GM21825 (cell line): ENCODE results near the gene CYTL1.
"Not testable (repeated sequence)": the region's sequence is repeated elsewhere in the genome, so short reads cannot be mapped to it uniquely, and the experiment has no call there.

Experiments used
- ATAC-seq: cut with Tn5 transposase; IDR thresholded peaks from one replicate; pipeline ENCODE4 v1.9.1; 2021; ENCODE audit warnings: mild to moderate bottlenecking, moderate library complexity; ENCODE audit not compliant: unreplicated experiment

CYTL1 gene

DNA sequence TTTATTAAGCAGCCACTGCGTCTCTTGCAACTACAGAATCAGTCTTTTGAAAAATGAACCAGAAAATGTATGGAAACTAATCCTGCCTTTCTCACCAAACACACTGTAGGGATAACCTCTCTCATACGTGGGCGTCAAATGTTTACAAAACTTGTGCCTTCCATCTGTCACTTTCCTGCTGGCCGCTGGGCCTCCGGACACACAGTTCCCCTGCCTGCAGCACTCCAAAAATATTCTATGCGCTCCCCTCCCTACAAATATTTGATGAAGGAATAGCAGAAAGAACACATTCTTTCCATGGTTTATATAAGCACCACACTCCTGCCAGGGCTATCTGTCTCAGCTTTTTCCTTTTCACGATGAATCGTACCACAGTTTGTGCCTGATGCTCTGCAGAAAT, 14.9 kb upstream of the CYTL1 start:
- ATAC-seq: no peak

DNA sequence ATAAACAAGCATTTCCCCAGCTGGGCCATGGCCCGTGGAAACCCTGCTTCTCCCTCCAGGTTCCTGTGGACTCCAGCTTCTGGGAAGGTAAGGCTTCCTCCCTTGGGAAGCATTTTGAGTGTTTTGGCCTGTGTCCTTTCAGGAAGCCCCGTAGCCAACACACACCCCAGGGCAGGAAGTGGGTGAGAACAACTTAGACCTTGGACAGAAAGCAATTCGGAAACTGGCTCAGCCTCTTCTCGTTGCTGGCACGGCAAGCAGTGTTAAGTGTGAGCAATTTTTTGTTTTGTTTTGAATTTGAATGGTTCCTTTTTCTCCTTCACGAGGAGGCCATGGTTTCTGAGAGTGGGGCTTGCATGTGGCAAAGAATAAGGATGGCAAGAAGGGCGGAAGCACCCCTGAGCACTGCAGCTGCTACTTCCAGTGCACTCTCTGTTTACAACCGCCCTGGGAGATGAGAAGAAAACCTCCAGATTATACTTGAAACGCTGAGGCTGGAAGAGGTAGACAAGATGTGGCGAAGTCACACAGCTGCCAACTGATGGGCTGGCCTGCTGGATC, 14.1 kb upstream of the CYTL1 start:
- ATAC-seq: no peak

- ATAC-seq: no peak
Measured at GRCh38 chr4:5032813-5033212, 13.6 kb upstream of the CYTL1 start.

DNA sequence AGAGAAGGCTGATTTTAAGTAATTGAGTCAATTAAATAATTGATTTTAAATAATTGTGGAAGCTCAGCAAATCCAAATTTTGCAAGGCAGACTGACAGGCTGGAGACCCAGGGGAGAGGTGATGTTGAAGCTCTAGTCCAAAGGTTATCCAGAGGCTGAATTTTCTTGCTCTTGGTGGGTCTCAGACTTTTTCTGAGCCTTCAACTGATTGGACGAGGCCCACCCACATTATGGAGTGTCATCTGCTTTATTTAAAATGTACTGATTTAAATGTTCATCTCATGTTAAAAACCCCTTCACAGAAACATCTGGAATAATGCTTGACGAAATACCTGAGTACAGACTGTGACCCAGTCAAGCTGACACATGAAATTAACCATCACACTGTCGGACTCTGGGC, 11.7 kb upstream of the CYTL1 start:
- ATAC-seq: no peak

GRCh38 chr4:5030221-5030620, 11.0 kb upstream of the CYTL1 start:
- no peak for ATAC-seq

DNA sequence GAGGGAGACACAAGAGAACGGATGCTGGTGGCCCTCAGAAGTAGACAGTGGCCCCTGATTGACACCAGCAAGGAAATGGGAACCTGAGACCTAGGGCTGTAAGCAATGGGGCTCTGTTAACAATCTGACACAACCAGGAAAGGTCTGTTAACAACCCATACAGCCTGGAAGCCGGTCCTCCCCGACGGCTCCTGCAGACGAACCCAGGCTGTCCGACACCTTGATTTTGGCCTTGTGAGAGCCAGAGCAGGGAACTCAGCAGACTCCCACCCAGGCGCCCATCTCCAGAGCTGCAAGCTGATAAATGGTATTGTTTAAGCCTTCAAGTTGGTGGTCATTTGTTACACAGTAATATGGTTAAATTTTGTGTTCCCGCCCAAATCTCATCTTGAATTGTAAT, 10.2 kb upstream of the CYTL1 start:
- ATAC-seq: no peak

- ATAC-seq: no peak
Measured at GRCh38 chr4:5028480-5028879, 9.2 kb upstream of the CYTL1 start.

DNA sequence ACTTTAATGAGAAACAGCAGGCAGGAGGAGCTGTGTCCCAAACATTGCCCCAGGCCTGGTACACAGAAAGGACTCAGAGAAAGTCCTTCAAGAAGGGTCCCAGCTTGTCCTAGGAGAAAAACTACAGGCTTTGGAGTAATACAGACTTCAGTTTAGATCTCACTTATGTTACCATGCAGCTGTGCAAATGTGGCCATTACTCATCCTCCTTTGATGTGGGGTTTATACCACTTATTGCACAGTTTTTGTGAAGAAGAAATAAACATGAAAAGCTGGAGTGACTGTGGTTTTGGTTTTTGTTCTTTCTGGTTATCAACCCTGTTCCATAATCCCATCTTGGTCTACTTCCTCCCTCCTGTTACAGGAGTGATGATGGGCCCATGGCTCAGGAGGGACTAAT, 8.1 kb upstream of the CYTL1 start:
- ATAC-seq: no peak

- ATAC-seq: no peak
Measured at GRCh38 chr4:5026371-5026770, 7.1 kb upstream of the CYTL1 start.

GRCh38 chr4:5024673-5025072, 5.4 kb upstream of the CYTL1 start:
- ATAC-seq: no peak

DNA sequence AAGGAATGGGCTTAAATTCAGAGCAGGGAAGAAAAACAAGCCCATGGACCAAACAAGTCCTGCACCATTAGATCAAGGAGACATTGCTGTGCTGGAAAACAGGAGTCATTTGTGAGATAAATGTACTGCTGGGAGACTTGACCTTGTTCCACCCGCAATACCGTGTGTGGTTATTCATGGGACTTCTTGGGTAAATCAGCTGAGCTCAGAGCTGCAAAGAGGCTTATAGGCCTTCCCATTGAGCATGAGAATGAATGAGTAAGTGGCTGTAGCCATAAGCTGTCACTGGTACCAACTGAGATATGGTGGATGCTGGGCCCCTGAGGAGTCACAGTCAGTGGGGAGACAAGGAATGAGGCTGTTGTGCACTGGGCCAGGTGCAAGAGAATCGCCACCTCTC, 2.3 kb upstream of the CYTL1 start:
- ATAC-seq: no peak

DNA sequence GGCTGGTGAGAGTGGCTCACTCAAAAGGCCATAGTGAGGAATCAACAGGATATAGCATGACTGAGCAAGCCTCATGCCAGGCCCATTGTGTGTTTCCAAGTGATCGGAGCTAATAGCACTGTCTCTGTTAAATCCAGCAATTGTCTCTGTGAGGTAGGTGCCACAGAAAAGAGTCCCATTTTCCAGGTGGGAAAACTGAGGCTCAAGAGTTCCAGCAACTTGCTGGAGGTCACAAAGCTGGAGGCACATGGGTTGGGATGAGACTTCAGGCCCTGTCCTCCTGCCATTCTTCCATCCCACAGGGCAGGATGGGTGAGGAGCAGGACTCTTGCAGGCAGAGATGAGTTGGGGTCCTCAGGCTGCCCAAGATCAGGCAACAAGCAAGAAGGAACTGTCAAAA, 1.1 kb upstream of the CYTL1 start:
- no peak for ATAC-seq

DNA sequence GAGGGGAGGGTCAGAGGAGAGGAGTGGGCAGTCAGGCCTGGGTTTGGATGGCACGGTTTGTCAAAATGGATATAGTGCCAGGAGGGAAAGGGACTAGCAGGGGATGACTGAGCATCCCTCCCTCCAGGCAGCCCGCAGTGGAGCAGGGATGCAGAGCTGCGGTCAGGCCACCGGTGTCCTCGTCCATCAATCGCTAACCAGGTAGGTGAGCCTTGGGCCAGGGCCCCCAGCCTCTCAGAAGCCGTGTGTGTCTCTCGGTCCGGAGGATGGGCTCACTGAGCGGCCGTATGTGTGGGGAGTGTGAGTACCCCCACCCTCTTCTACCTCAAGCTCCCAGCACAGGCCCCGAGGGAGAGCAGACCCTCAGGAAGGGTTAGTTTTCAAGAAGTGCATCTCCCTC, 538 bp upstream of the CYTL1 start:
- no peak for ATAC-seq

DNA sequence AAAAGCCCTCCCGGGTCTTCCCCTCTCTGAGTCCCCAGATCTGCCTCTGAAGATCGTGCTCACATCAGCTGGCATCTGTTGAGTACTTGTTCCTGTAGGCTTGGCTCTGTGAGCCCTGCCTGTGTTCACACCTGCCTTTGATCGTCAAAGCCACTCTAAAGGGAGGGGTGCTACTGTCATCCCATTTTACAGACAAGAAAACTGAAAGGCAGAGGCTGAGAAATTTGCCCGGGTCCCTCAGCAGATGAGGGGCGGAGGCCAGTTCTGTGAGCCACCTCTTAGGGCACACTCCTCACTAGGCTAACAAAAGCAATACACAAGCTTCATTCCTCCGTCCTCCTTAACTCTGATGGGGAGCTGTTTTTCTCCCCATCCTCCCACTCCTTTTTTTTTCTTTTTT, 655 bp downstream of the CYTL1 start:
- ATAC-seq: no peak

- no peak for ATAC-seq
Measured at GRCh38 chr4:5018096-5018495, 1.2 kb downstream of the CYTL1 start.

GRCh38 chr4:5014007-5014682, 5.1 kb downstream of the CYTL1 start:
- ATAC-seq: no peak

DNA sequence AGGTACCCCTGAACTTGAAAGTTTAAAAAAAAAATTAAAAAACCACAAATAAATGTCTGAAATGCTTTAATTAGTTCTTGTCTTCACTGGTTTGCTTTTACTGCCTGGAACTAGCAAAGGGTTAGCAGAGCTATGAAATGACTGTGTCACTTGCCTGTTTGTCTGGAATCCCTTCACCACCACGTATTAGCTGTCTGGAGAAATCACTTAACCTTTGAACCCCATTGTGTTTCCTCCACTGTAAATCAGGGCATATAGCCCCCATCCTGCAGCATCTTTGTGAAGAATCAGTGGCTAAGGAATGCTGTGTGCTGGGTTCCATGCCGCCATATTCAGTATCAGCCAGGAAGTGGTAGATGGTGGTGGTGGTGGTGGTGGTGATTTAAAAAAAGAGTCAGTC, 6.3 kb downstream of the CYTL1 start:
- no peak for ATAC-seq

GRCh38 chr4:5012244-5012898, 6.9 kb downstream of the CYTL1 start:
- no peak for ATAC-seq

- ATAC-seq: no peak
Measured at GRCh38 chr4:5010984-5011383, 8.3 kb downstream of the CYTL1 start.

DNA sequence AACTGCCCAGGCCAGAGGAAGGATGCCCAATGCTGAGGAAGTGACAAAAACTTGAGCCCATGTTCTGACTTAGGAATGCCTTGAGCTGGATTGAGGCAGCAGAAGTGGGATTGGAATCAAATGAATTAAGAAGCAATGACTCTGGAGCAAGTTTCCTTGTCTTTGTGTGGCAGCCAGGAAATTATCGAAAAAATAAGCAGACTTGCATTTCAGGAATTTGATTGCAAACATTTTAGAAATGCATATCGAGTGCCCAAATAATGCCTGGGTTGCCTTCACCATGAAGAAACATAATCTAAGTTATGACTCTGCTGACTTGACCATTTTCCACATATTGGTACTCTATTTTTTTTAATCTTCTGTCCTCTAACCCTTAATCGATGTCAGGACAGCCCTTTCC, 9.5 kb downstream of the CYTL1 start:
- no peak for ATAC-seq

DNA sequence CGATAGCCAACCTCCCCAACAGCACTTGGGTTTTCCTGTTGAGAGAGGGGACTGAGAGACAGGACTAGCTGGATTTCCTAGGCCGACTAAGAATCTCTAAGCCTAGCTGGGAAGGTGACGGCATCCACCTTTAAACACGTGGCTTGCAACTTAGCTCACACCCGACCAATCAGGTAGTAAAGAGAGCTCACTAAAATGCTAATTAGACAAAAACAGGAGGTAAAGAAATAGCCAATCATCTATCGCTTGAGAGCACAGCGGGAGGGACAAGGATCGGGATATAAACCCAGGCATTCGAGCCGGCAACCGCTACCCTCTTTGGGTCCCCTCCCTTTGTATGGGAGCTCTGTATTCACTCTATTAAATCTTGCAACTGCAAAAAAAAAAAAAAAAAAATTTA, 12.3 kb downstream of the CYTL1 start:
- ATAC-seq: not testable (repeated sequence)

GRCh38 chr4:5004496-5004895, 14.8 kb downstream of the CYTL1 start:
- no peak for ATAC-seq

DNA sequence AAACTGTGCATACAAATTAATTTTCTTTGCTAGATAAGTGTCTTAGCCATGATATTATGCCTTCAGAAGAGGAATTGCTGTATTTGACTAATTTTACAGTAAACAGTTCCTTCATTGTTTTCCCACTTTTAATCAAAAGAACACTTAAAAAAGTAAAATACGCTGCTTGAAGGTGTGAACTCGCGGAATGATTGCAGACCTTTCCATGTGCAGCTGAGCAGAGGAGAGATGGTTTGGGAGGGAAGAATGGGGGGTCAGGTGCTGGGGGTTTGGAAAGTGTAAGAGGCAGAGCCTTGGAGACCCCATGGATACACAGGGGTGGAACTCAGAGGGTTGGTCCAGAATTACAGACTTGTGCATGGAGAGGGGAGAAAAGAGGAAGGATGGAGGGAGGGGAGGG, 15.3 kb downstream of the CYTL1 start:
- no peak for ATAC-seq
